ENCODE data around the gene QSOX2.

The QSOX2 gene

GRCh38 chr9:136222906-136223285 lies 22.7 kb downstream of the QSOX2 start:
- no peak for DNase-seq (ENCODE audit: low spot score)

- no peak for DNase-seq (ENCODE audit: low spot score)
These were observed 23.3 kb downstream of the QSOX2 start for GRCh38 chr9:136222166-136222905.

- DNase-seq (ENCODE audit: low spot score) = no peak
These were observed 25.4 kb downstream of the QSOX2 start for GRCh38 chr9:136220017-136220729.

DNA sequence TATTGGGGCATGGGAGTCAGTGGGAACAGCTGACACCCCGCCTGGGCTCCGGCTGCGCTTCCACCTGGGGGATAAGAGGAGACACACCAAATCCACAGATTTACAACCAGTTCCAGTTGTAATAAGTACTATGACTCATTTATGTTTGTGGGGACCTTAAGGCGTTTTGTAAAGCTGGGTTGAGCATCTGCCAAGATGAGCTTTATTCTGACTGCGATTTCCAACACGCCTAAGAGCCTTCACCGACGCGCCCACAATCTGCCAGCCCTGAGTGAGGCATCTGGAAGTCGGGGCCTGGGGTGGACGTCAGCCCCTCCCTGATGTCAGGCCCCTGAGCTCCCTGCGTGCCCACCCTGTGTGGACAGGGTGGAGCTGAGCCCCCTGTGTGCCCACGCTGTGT lies 26.3 kb downstream of the QSOX2 start:
- DNase-seq (ENCODE audit: low spot score) = no peak

DNA sequence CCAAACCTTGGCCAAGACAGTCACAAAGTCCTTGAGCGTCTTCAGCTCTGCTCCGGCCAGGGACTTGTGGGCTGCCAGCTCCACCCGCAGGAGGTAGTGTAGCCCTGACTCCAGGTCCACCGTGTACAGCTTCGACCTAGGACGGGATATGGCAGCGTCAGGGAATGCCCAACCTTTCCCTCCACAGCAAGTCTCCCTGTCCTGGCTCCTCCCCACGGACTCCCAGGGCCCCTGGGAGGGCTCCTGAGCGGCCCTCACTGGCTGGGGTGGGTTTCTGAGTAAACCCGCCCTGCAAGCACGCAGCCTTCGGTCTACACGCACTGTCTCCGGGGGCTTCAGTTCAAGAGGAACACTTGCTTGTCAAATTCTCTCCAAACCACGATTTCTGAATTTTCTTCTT lies 26.9 kb downstream of the QSOX2 start:
- DNase-seq (ENCODE audit: low spot score) = no peak

- DNase-seq (ENCODE audit: low spot score) = no peak
These were observed 27.3 kb downstream of the QSOX2 start for GRCh38 chr9:136218271-136218670.

- DNase-seq (ENCODE audit: low spot score) = no peak
These were observed 28.9 kb downstream of the QSOX2 start for GRCh38 chr9:136216541-136217244.

DNA sequence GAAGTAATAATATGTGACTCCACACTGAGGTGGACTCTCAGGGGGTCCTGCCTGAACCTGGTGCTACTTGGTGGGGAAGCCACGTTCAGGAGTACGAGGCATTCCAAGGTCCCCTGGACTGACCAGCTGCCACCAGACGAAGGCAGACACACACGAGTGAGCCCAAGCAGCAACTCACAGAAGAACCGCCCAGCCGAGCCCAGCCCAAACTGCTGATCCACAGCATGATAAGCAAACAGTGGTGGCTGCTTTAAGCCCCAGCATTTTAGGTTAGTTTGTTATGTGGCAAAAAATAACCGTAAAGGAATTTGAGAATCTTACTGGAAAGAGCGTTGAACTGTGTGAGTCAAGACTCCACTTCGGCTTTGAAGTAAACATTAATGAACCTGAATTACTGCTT lies 31.9 kb downstream of the QSOX2 start:
- DNase-seq (ENCODE audit: low spot score) = no peak

GRCh38 chr9:136212345-136212950 lies 33.2 kb downstream of the QSOX2 start:
- DNase-seq (ENCODE audit: low spot score) = no peak

- no peak for DNase-seq (ENCODE audit: low spot score)
These were observed 33.9 kb downstream of the QSOX2 start for GRCh38 chr9:136211441-136212344.

DNA sequence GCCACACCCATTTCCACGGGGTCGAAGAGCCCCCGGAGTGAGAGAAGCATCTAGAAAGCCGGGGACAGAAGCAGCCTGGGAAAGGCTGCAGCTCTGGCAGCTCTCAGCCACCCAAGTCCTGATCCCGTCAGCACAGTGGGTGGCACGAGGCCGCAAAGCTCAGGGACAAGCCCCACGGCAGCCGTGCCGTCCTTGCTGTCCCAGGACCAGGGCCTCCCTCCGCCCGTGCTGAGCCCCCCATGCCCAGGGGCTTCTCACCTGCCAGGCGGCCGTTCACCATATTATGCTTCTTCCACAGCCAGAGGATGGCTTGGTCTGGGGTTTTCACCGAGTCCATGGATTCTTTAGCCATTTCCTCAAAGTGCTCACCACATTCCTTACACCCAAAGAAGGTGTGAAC lies 34.6 kb downstream of the QSOX2 start:
- DNase-seq (ENCODE audit: low spot score) = no peak

- DNase-seq (ENCODE audit: low spot score) = no peak
These were observed 35.3 kb downstream of the QSOX2 start for GRCh38 chr9:136210276-136210675.

DNA sequence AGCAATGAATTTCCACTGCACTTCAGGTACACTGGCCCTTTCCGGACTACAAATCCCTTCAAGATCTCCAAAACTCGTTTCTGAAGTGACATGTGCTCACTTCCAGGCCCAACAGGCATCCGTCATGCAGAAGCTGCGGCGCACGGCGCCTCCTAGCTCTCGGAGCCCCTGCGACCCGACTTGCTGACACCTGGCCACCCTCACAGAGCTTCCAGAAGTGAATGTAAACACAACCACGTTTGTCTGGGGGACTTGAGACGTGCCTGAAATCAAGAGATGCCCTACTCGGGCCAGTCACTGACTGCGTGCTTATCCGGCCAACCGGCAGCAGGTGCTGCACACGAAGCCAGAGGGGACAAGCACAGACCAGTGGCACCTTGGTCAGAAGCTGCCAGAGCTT lies 35.8 kb downstream of the QSOX2 start:
- DNase-seq (ENCODE audit: low spot score) = no peak

DNA sequence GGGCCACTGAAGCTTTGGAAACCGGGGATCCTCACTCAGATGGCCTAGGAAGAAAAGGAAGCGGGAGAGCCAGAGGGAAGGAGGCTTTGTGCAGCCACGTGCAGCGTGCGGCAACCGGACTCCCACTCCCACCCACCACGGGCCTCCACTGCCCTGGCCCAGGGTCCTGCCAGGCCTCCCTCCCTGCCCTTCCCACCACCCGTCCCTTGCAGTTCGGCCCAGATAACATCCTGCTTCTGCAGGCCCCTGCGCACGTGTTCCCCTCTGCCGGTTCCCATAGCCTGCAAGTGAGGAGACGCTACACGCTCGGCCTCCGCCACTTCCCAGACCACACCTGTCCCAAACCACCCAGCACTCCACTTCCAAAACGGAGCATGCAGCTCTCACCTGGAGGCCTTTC lies 36.4 kb downstream of the QSOX2 start:
- no peak for DNase-seq (ENCODE audit: low spot score)

GRCh38 chr9:136208675-136209074 lies 36.9 kb downstream of the QSOX2 start:
- DNase-seq (ENCODE audit: low spot score) = no peak

DNA sequence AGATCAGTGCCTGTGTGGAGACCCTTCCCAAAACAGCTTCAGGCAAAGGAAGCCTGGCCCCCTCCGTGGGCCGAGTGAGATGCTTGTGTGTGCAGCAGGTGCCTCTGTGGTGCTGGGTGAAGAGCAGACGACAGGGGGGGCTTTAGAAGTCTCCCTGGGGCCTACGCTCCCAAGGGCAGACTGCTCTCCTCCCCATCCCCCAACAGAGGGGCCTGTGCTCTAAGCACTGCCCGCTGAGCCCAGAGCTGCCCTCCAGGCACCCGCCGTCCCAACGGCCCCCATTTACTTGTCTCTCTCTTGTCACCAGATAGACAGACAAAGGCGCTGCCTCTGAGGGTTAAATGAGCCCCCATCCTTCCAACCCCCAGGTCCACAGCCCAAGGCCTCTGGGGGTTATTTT lies 38.0 kb downstream of the QSOX2 start:
- no peak for DNase-seq (ENCODE audit: low spot score)

- no peak for DNase-seq (ENCODE audit: low spot score)
These were observed 38.9 kb downstream of the QSOX2 start for GRCh38 chr9:136206602-136207275.

- no peak for DNase-seq (ENCODE audit: low spot score)
These were observed 40.0 kb downstream of the QSOX2 start for GRCh38 chr9:136205707-136205992.

GRCh38 chr9:136204838-136205706 lies 40.5 kb downstream of the QSOX2 start, which contains the start of gene LHX3:
TSS of gene LHX3 (minus strand) at chr9:136205128. CDS start at chr9:136205012, 116 bp downstream.
- DNase-seq (ENCODE audit: low spot score) = peak; percentile 81

GRCh38 chr9:136204145-136204805 lies 41.3 kb downstream of the QSOX2 start:
- no peak for DNase-seq (ENCODE audit: low spot score)

Measured in ecto neural progenitor cell (in vitro differentiated cells).